ENCODE data around the gene SGSM2.

- no peak for TF ChIP-seq EZH2 (IDR thresholded peaks at IDR 0.05; ENCODE audit: low read depth)
- TF ChIP-seq, protein P1, sequence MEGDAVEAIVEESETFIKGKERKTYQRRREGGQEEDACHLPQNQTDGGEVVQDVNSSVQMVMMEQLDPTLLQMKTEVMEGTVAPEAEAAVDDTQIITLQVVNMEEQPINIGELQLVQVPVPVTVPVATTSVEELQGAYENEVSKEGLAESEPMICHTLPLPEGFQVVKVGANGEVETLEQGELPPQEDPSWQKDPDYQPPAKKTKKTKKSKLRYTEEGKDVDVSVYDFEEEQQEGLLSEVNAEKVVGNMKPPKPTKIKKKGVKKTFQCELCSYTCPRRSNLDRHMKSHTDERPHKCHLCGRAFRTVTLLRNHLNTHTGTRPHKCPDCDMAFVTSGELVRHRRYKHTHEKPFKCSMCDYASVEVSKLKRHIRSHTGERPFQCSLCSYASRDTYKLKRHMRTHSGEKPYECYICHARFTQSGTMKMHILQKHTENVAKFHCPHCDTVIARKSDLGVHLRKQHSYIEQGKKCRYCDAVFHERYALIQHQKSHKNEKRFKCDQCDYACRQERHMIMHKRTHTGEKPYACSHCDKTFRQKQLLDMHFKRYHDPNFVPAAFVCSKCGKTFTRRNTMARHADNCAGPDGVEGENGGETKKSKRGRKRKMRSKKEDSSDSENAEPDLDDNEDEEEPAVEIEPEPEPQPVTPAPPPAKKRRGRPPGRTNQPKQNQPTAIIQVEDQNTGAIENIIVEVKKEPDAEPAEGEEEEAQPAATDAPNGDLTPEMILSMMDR (conservative IDR thresholded peaks at IDR 0.05), result no peak
Measured at GRCh38 chr17:2336852-2337543, at the start of gene SGSM2.
